Measurements from ENCODE around the gene ATP6V1C2. TPM values are rescaled to one million over a fixed set of nuclear protein-coding genes. Genes with fewer than 3 reads are reported as not detected.

Gene ATP6V1C2
- total RNA-seq, 1 experiment from 2014 or later: 2.0 TPM

- TF ChIP-seq ZFX (IDR thresholded peaks at IDR 0.05) (no peak), RAD21 (IDR thresholded peaks at IDR 0.05; ENCODE audit: low read depth) (no peak), EGR1 (IDR thresholded peaks at IDR 0.05; ENCODE audit: low read depth) (no peak), ZNF274 (IDR thresholded peaks at IDR 0.05; ENCODE audit: low read depth, low read length) (no peak), SP1 (IDR thresholded peaks at IDR 0.05; ENCODE audit: low read depth) (no peak), CBX3 (IDR thresholded peaks at IDR 0.05; ENCODE audit: low read depth) (no peak), SIN3A (IDR thresholded peaks at IDR 0.05; ENCODE audit: low read depth) (no peak), FOSL1 (IDR thresholded peaks at IDR 0.05; ENCODE audit: low read depth) (no peak), POLR2AphosphoS5 (IDR thresholded peaks at IDR 0.05; ENCODE audit: low read depth, low read length) (no peak; the same call in 1 of the 2 replicates), CTCF (IDR thresholded peaks at IDR 0.05 in 2 of 3, conservative IDR thresholded peaks at IDR 0.05 in 1 of 3; ENCODE audit: borderline replicate concordance in 1 of 3, insufficient read depth in 1 of 3, low read depth in 2 of 3, low read length in 2 of 3) (no peak), POLR2A (IDR thresholded peaks at IDR 0.05; ENCODE audit: borderline replicate concordance, extremely low read depth, insufficient read depth, insufficient read length) (no peak), ZBTB33 (IDR thresholded peaks at IDR 0.05; ENCODE audit: extremely low read depth, insufficient replicate concordance, low read length) (no peak), ELF1 (IDR thresholded peaks at IDR 0.05; ENCODE audit: borderline replicate concordance, low read depth) (no peak), SRF (IDR thresholded peaks at IDR 0.05; ENCODE audit: low read depth) (no peak), MAX (IDR thresholded peaks at IDR 0.05) (no peak)
- BruUV-seq (replicated peaks): no TSS peak
- Histone ChIP-seq H3K4me1 (ENCODE audit: control insufficient read depth in 1 of 2, insufficient read depth in 2 of 2, low read length in 2 of 2) (no peaks in the 10 kb centered on the region), H3K27ac (ENCODE audit: low read depth, low read length) (no peak overlapping the region), H3K27me3 (ENCODE audit: insufficient read depth, low read length) (no peaks in the 10 kb centered on the region), H3K4me3 (replicated peaks in 1 of 2; ENCODE audit: low read depth in 1 of 2, low read length in 2 of 2) (no peak overlapping the region), H3K79me2 (ENCODE audit: insufficient read depth, low read length) (0 out of 2 replicates have a peak, but pooled peaks cover 3% of the 10 kb centered on the region), H3K9me2 (ENCODE audit: insufficient read depth) (no peaks in the 10 kb centered on the region), H4K20me1 (ENCODE audit: insufficient read depth) (no peaks in the 10 kb centered on the region), H3K36me3 (ENCODE audit: control insufficient read depth in 1 of 2, insufficient read depth in 2 of 2, low read length in 2 of 2) (peaks cover 14 to 16% of the 10 kb centered on the region in 2 experiments; a peak in 3 of 4 replicates), H3K9ac (ENCODE audit: low read length) (no peak overlapping the region), H2AFZ (ENCODE audit: low read depth, low read length, poor library complexity, severe bottlenecking) (no peak overlapping the region), H3K4me2 (ENCODE audit: low read length) (no peak overlapping the region), H3K9me3 (ENCODE audit: control insufficient read depth in 1 of 2, insufficient read depth in 1 of 2, low read depth in 1 of 2, low read length in 2 of 2) (no peaks in the 10 kb centered on the region)
- ChIA-PET CTCF (no interaction called here), RAD21 (ENCODE audit: low non-redundant PET in 1 of 2, low total read pairs in 2 of 2, uncharacterized antibody in 2 of 2, unreplicated experiment in 2 of 2) (no interaction called here), POLR2A (no interaction called here)
- DNase-seq (ENCODE audit: low read depth, low spot score): no peak
- ATAC-seq: no peak
- intact Hi-C loops (cut with micrococcal nuclease): no loop called here
Measured at GRCh38 chr2:10777842-10778723, 56.7 kb downstream of the ATP6V1C2 start.

Data from HCT116 (cell line).